ENCODE measurements around the gene S100A9.
"Not testable (repeated sequence)": the region's sequence is repeated elsewhere in the genome, so short reads cannot be mapped to it uniquely, and the experiment has no call there.

S100A9 gene

GRCh38 chr1:153339802-153340201 lies 17.9 kb upstream of the S100A9 start:
- H3K36me3 Mint-ChIP-seq: no peaks in the 10 kb centered on the region
- H3K4me1 Mint-ChIP-seq: peaks cover 8 to 19% of the 10 kb centered on the region in 2 donors
- H3K9me3 Mint-ChIP-seq: no peaks in the 10 kb centered on the region

GRCh38 chr1:153340356-153340755 lies 17.3 kb upstream of the S100A9 start:
- peaks cover 11 to 23% of the 10 kb centered on the region in 2 donors for H3K4me1 Mint-ChIP-seq
- H3K36me3 Mint-ChIP-seq: no peaks in the 10 kb centered on the region
- ATAC-seq (replicated peaks) (no peak), DNase-seq (no peak)
- H3K27me3 Mint-ChIP-seq: peaks cover 57 to 74% of the 10 kb centered on the region in 2 donors
- no peak overlapping the region for H3K27ac Mint-ChIP-seq
- H3K4me3 Mint-ChIP-seq: no peak overlapping the region
- H3K9me3 Mint-ChIP-seq: no peaks in the 10 kb centered on the region

More at GRCh38 chr1:153339802-153340201, 17.9 kb upstream of the S100A9 start:
- peaks cover 56 to 69% of the 10 kb centered on the region in 2 donors for H3K27me3 Mint-ChIP-seq
- no peak overlapping the region for H3K27ac Mint-ChIP-seq
- H3K4me3 Mint-ChIP-seq: no peak overlapping the region
- DNase-seq (no peak), ATAC-seq (replicated peaks) (no peak)

GRCh38 chr1:153341431-153341934 lies 16.2 kb upstream of the S100A9 start:
- Mint-ChIP-seq H3K4me1 (peaks cover 22 to 35% of the 10 kb centered on the region in 2 donors), H3K9me3 (no peaks in the 10 kb centered on the region), H3K36me3 (no peaks in the 10 kb centered on the region), H3K27ac (no peak overlapping the region), H3K27me3 (peaks cover 65 to 78% of the 10 kb centered on the region in 2 donors), H3K4me3 (no peak overlapping the region)
- ATAC-seq (replicated peaks): no peak
- no peak for DNase-seq

GRCh38 chr1:153342178-153342577 lies 15.5 kb upstream of the S100A9 start:
- no peak for ATAC-seq (replicated peaks)

GRCh38 chr1:153343040-153343681 lies 14.5 kb upstream of the S100A9 start:
- peaks cover 75 to 78% of the 10 kb centered on the region in 2 donors for H3K27me3 Mint-ChIP-seq
- no peak overlapping the region for H3K27ac Mint-ChIP-seq
- H3K9me3 Mint-ChIP-seq: no peaks in the 10 kb centered on the region
- H3K4me1 Mint-ChIP-seq: peaks cover 27 to 35% of the 10 kb centered on the region in 2 donors
- no peak for DNase-seq
- no peak overlapping the region for H3K4me3 Mint-ChIP-seq
- ATAC-seq (replicated peaks): no peak
- no peaks in the 10 kb centered on the region for H3K36me3 Mint-ChIP-seq

More at GRCh38 chr1:153342178-153342577, 15.5 kb upstream of the S100A9 start:
- Mint-ChIP-seq H3K27me3 (peaks cover 72 to 78% of the 10 kb centered on the region in 2 donors), H3K36me3 (no peaks in the 10 kb centered on the region), H3K4me3 (no peak overlapping the region), H3K9me3 (no peaks in the 10 kb centered on the region), H3K27ac (no peak overlapping the region), H3K4me1 (peaks cover 27 to 35% of the 10 kb centered on the region in 2 donors)
- DNase-seq: no peak

- H3K27me3 Mint-ChIP-seq: peaks cover 75 to 79% of the 10 kb centered on the region in 2 donors
Observed at GRCh38 chr1:153343811-153344717, 13.6 kb upstream of the S100A9 start.

GRCh38 chr1:153344718-153345025 lies 13.0 kb upstream of the S100A9 start:
- no peaks in the 10 kb centered on the region for H3K36me3 Mint-ChIP-seq
- no peak overlapping the region for H3K27ac Mint-ChIP-seq
- H3K4me1 Mint-ChIP-seq: peaks cover 27 to 34% of the 10 kb centered on the region in 2 donors
- H3K9me3 Mint-ChIP-seq: no peaks in the 10 kb centered on the region
- H3K4me3 Mint-ChIP-seq: no peak overlapping the region
- ATAC-seq (replicated peaks) (no peak), DNase-seq (no peak)
- peaks cover 79 to 85% of the 10 kb centered on the region in 2 donors for H3K27me3 Mint-ChIP-seq

More at GRCh38 chr1:153343811-153344717, 13.6 kb upstream of the S100A9 start:
- Mint-ChIP-seq H3K27ac (no peak overlapping the region), H3K36me3 (no peaks in the 10 kb centered on the region), H3K9me3 (no peaks in the 10 kb centered on the region), H3K4me1 (peaks cover 27 to 35% of the 10 kb centered on the region in 2 donors), H3K4me3 (no peak overlapping the region)
- DNase-seq (no peak), ATAC-seq (replicated peaks) (no peak)

GRCh38 chr1:153345187-153346076 lies 12.2 kb upstream of the S100A9 start:
- Mint-ChIP-seq H3K27ac (no peak overlapping the region), H3K4me1 (peaks cover 27 to 34% of the 10 kb centered on the region in 2 donors), H3K4me3 (peak overlapping the region; percentile 5 to 19), H3K27me3 (peaks cover 85 to 91% of the 10 kb centered on the region in 2 donors), H3K9me3 (no peaks in the 10 kb centered on the region), H3K36me3 (no peaks in the 10 kb centered on the region)
- ATAC-seq (replicated peaks): peak; percentile 71 to 81
- peak; percentile 37 for DNase-seq

- ATAC-seq (replicated peaks): peak; percentile 74 to 77
- peak overlapping the region; percentile 11 for H3K27ac Mint-ChIP-seq
- peaks cover 27 to 34% of the 10 kb centered on the region in 2 donors for H3K4me1 Mint-ChIP-seq
- H3K9me3 Mint-ChIP-seq: no peaks in the 10 kb centered on the region
- peaks cover 80 to 85% of the 10 kb centered on the region in 2 donors for H3K27me3 Mint-ChIP-seq
- peak overlapping the region; percentile 5 to 19 for H3K4me3 Mint-ChIP-seq
- H3K36me3 Mint-ChIP-seq: no peaks in the 10 kb centered on the region
- no peak for DNase-seq
Observed at GRCh38 chr1:153346077-153346723, 11.5 kb upstream of the S100A9 start.

GRCh38 chr1:153347049-153347448 lies 10.6 kb upstream of the S100A9 start:
- H3K27ac Mint-ChIP-seq; DNase-seq; H3K36me3 Mint-ChIP-seq; ATAC-seq (replicated peaks); H3K9me3 Mint-ChIP-seq; H3K4me3 Mint-ChIP-seq: not testable (repeated sequence)
- Mint-ChIP-seq H3K27me3 (peaks cover 72 to 79% of the 10 kb centered on the region in 2 donors), H3K4me1 (peaks cover 27 to 34% of the 10 kb centered on the region in 2 donors)

GRCh38 chr1:153347856-153348255 lies 9.8 kb upstream of the S100A9 start:
- no peak overlapping the region for H3K27ac Mint-ChIP-seq
- H3K9me3 Mint-ChIP-seq: no peaks in the 10 kb centered on the region
- H3K27me3 Mint-ChIP-seq: peaks cover 66 to 70% of the 10 kb centered on the region in 2 donors

GRCh38 chr1:153348511-153349362 lies 8.9 kb upstream of the S100A9 start, which contains the start of gene PGLYRP4:
Gene PGLYRP4 (minus strand): TSS chr1:153348841. CDS start chr1:153347932, 909 bp downstream.
- no peak within 1 kb of the TSS for H3K27ac Mint-ChIP-seq

More at GRCh38 chr1:153347856-153348255, 9.8 kb upstream of the S100A9 start:
- H3K36me3 Mint-ChIP-seq: no peaks in the 10 kb centered on the region
- no peak for ATAC-seq (replicated peaks)
- peaks cover 27 to 33% of the 10 kb centered on the region in 2 donors for H3K4me1 Mint-ChIP-seq
- H3K4me3 Mint-ChIP-seq: no peak overlapping the region
- DNase-seq: no peak

More at GRCh38 chr1:153348511-153349362, 8.9 kb upstream of the S100A9 start, which contains the start of gene PGLYRP4:
- Mint-ChIP-seq H3K9me3 (no peaks in the 10 kb centered on the region), H3K4me3 (no peak within 1 kb of the TSS), H3K4me1 (peaks cover 27 to 28% of the 10 kb centered on the region in 2 donors), H3K36me3 (no peaks in the 10 kb centered on the region), H3K27me3 (peaks cover 66 to 70% of the 10 kb centered on the region in 2 donors)
- no peak for DNase-seq
- ATAC-seq (replicated peaks): no peak
